Measurements from ENCODE around the gene WDR35. TPM values are rescaled to one million over a fixed set of nuclear protein-coding genes. Genes with fewer than 3 reads are reported as not detected.

Gene WDR35
- total RNA-seq, 1 experiment from 2014 or later, result 7.2 TPM

DNA sequence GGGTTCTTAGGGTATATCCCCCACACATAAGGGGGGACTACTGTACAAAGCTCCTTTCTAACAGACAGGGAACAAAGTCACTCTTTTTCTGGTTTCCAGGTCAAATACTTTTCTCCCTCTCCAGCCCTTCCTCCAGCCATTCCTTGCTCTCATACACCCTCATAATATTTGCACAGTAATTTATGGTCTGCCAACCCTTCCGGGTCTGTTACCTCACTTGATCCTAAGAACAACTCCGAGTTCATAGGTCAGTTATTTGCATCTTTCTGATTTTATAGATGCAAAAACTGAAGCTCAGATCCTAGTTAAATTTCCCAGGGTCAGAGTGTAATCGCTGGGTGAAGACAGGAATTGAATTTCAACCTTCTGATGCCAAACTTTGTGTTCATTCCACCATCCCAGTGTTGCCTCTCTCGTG lies 37.4 kb upstream of the WDR35 start:
- Mint-ChIP-seq H3K27ac (ENCODE audit: unreplicated experiment) (no peak overlapping the region), H3K27me3 (ENCODE audit: insufficient read depth, unreplicated experiment) (no peaks in the 10 kb centered on the region), H3K4me3 (ENCODE audit: unreplicated experiment) (no peak overlapping the region), H3K4me1 (ENCODE audit: low read depth, unreplicated experiment) (peaks cover 9% of the 10 kb centered on the region), H3K9me3 (ENCODE audit: unreplicated experiment) (peaks cover 10% of the 10 kb centered on the region), H3K36me3 (ENCODE audit: insufficient read depth, unreplicated experiment) (peaks cover 37% of the 10 kb centered on the region)
- DNase-seq, result peak in 1 of 2 experiments; percentile 29
- peaks cover 1% of the 10 kb centered on the region; the same call in 1 of the 2 replicates for H3K27me3 ChIP-seq (replicated peaks; ENCODE audit: control insufficient read depth, insufficient read depth, low read length)
- H3K4me1 ChIP-seq, result peaks cover 6% of the 10 kb centered on the region; the same call in 1 of the 2 replicates
- TF ChIP-seq, protein P1, sequence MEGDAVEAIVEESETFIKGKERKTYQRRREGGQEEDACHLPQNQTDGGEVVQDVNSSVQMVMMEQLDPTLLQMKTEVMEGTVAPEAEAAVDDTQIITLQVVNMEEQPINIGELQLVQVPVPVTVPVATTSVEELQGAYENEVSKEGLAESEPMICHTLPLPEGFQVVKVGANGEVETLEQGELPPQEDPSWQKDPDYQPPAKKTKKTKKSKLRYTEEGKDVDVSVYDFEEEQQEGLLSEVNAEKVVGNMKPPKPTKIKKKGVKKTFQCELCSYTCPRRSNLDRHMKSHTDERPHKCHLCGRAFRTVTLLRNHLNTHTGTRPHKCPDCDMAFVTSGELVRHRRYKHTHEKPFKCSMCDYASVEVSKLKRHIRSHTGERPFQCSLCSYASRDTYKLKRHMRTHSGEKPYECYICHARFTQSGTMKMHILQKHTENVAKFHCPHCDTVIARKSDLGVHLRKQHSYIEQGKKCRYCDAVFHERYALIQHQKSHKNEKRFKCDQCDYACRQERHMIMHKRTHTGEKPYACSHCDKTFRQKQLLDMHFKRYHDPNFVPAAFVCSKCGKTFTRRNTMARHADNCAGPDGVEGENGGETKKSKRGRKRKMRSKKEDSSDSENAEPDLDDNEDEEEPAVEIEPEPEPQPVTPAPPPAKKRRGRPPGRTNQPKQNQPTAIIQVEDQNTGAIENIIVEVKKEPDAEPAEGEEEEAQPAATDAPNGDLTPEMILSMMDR (IDR thresholded peaks at IDR 0.05; ENCODE audit: insufficient read depth in 1 of 2, low read depth in 1 of 2, low read length in 1 of 2, severe bottlenecking in 1 of 2, unreplicated experiment in 1 of 2), result no peak
- no peaks in the 10 kb centered on the region for H3K9me3 ChIP-seq
- no peak overlapping the region for H3K4me3 ChIP-seq (ENCODE audit: low read depth, low read length)
- ChIA-PET POLR2A (no interaction called here), CTCF (interaction anchor here (0.8 to 1.4 kb wide), 2 partner anchors 14 to 67 kb away, joined by 3 to 4 read pairs; no protein-coding TSS in a partner anchor)
- intact Hi-C loops (cut with micrococcal nuclease; ENCODE audit: unreplicated experiment), result loop anchor here (1.0 kb wide), 1 partner anchor 24 kb away; the partner anchor contains the start of gene LAPTM4A
- H3K36me3 ChIP-seq (ENCODE audit: control insufficient read depth, insufficient read depth, low read length), result no peaks in the 10 kb centered on the region; the same call in 1 of the 2 replicates
- no TSS peak for BruUV-seq (replicated peaks)

DNA sequence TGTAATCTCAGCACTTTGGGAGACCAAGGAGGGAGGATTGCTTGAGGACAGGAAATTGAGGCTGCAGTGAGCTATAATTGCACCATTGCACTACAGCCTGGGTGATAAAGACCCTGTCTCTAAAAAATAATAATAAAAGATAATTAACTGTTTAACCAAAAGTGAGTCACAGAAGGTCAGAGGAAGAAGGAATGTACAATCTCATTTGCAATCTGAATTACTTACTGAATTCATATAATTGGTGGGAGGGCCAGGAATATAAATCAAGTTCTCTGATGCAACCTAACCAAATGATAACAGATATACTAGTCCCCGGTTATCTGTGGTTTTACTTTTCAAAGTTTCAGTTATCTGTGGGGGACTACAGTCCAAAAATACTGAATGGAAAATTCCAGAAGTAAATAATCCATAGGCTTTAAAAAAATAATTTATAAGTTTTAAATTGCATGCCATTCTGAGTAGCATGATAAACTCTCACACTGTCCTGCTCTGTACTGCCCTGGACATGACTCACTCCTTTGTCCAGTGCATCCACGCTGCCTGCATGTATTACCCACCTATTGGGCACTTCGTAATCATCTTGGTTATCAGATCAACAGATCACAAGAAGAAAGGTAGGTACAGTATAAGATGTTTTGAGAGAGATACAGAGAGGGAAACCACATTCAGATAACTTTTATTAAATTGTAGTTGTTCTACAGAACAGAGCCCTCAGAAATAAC lies 35.3 kb upstream of the WDR35 start:
- Histone ChIP-seq H3K9me3 (peaks cover 9% of the 10 kb centered on the region), H3K4me1 (peaks cover 6% of the 10 kb centered on the region; the same call in 1 of the 2 replicates), H3K4me3 (ENCODE audit: low read depth, low read length) (no peak overlapping the region), H3K36me3 (ENCODE audit: control insufficient read depth, insufficient read depth, low read length) (no peaks in the 10 kb centered on the region), H3K27me3 (replicated peaks; ENCODE audit: control insufficient read depth, insufficient read depth, low read length) (peaks cover 1% of the 10 kb centered on the region; the same call in 1 of the 2 replicates)
- DNase-seq, result no peak
- BruUV-seq (replicated peaks), result no TSS peak
- H3K9me3 Mint-ChIP-seq (ENCODE audit: unreplicated experiment), result peaks cover 26% of the 10 kb centered on the region
- ChIA-PET POLR2A (no interaction called here), CTCF (no interaction called here)
- H3K4me1 Mint-ChIP-seq (ENCODE audit: low read depth, unreplicated experiment), result peaks cover 9% of the 10 kb centered on the region
- no peak overlapping the region for H3K4me3 Mint-ChIP-seq (ENCODE audit: unreplicated experiment)
- intact Hi-C loops (cut with micrococcal nuclease; ENCODE audit: unreplicated experiment), result no loop called here
- peaks cover 19% of the 10 kb centered on the region for H3K36me3 Mint-ChIP-seq (ENCODE audit: insufficient read depth, unreplicated experiment)
- TF ChIP-seq, protein P1 (IDR thresholded peaks at IDR 0.05; ENCODE audit: insufficient read depth in 1 of 2, low read depth in 1 of 2, low read length in 1 of 2, severe bottlenecking in 1 of 2, unreplicated experiment in 1 of 2), result no peak
- no peaks in the 10 kb centered on the region for H3K27me3 Mint-ChIP-seq (ENCODE audit: insufficient read depth, unreplicated experiment)
- H3K27ac Mint-ChIP-seq (ENCODE audit: unreplicated experiment), result no peak overlapping the region

DNA sequence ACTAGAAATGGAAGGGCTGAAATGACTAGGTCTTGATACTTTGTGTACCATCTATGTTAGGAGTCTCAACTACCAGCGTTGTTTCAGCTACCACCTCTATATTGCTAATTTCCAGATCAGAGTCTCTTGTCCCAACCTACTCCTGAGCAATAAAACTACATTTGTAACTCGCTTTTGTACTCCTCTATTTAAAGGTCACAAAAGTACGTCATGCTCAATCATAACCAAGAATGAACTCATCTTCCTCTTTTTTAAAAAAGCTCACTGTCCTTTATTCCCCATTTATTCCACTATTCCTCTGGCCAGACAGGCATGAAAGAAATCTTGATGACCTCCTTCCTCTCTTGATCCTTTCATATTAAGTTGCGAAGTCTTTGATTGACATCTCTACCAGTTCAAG lies 33.8 kb upstream of the WDR35 start:
- Histone ChIP-seq H3K36me3 (ENCODE audit: control insufficient read depth, insufficient read depth, low read length) (no peaks in the 10 kb centered on the region), H3K27me3 (replicated peaks; ENCODE audit: control insufficient read depth, insufficient read depth, low read length) (peaks cover 1% of the 10 kb centered on the region; the same call in 1 of the 2 replicates), H3K9me3 (peaks cover 9% of the 10 kb centered on the region), H3K4me3 (ENCODE audit: low read depth, low read length) (no peak overlapping the region), H3K4me1 (peaks cover 6% of the 10 kb centered on the region; the same call in 1 of the 2 replicates)
- no TSS peak for BruUV-seq (replicated peaks)
- intact Hi-C loops (cut with micrococcal nuclease; ENCODE audit: unreplicated experiment), result no loop called here
- Mint-ChIP-seq H3K4me1 (ENCODE audit: low read depth, unreplicated experiment) (peaks cover 9% of the 10 kb centered on the region), H3K9me3 (ENCODE audit: unreplicated experiment) (peaks cover 28% of the 10 kb centered on the region), H3K27ac (ENCODE audit: unreplicated experiment) (no peak overlapping the region), H3K27me3 (ENCODE audit: insufficient read depth, unreplicated experiment) (no peaks in the 10 kb centered on the region), H3K36me3 (ENCODE audit: insufficient read depth, unreplicated experiment) (peaks cover 6% of the 10 kb centered on the region), H3K4me3 (ENCODE audit: unreplicated experiment) (no peak overlapping the region)
- no peak for DNase-seq
- TF ChIP-seq, protein P1 (IDR thresholded peaks at IDR 0.05; ENCODE audit: insufficient read depth in 1 of 2, low read depth in 1 of 2, low read length in 1 of 2, severe bottlenecking in 1 of 2, unreplicated experiment in 1 of 2), result no peak
- ChIA-PET CTCF (no interaction called here), POLR2A (no interaction called here)
